Gastroesophageal sphincter (tissue), 3 donors: ENCODE measurements around the gene ITPKC.

Experiments used
- CTCF ChIP-seq, 4 experiments: fragments of 200-600 bp in 2 of 4; fragments of 450-650 bp in 2 of 4; sonication (generic) in 1 of 4; IDR thresholded peaks; one replicate each; pipeline ENCODE4 v1.5.1; 2017 to 2019; ENCODE audit warnings: antibody characterized with exemption in 4 of 4, mild to moderate bottlenecking in 2 of 4, moderate library complexity in 2 of 4
- EP300 ChIP-seq: sonication (generic); formaldehyde crosslinking; IDR thresholded peaks from one replicate; pipeline ENCODE4 v1.6.1; 2017; ENCODE audit warnings: antibody characterized with exemption, mild to moderate bottlenecking

- TF ChIP-seq CTCF (IDR thresholded peaks at IDR 0.05) = no peak
- no peak for TF ChIP-seq EP300
Observed at GRCh38 chr19:40697007-40697406, 19.9 kb upstream of the ITPKC start.
